BLaER1 (cell line): ENCODE results near the gene TMEM151B.

Experiments used
- H3K27ac ChIP-seq: shearing (Covaris generic); formaldehyde crosslinking; 2 replicates; pipeline ENCODE4 v1.8.1; 2022
- H3K27me3 ChIP-seq: shearing (Covaris generic); formaldehyde crosslinking; 2 replicates; pipeline ENCODE4 v1.8.1; 2022
- H3K36me3 ChIP-seq: shearing (Covaris generic); formaldehyde crosslinking; 2 replicates; pipeline ENCODE4 v1.8.1; 2022
- H3K4me1 ChIP-seq: shearing (Covaris generic); formaldehyde crosslinking; 2 replicates; pipeline ENCODE4 v1.8.1; 2022
- H3K4me2 ChIP-seq: shearing (Covaris generic); formaldehyde crosslinking; 2 replicates; pipeline ENCODE4 v1.8.1; 2022
- H3K4me3 ChIP-seq: shearing (Covaris generic); formaldehyde crosslinking; 2 replicates; pipeline ENCODE4 v1.8.1; 2022
- H3K9ac ChIP-seq: shearing (Covaris generic); formaldehyde crosslinking; 2 replicates; pipeline ENCODE4 v1.8.1; 2022
- H3K9me3 ChIP-seq: shearing (Covaris generic); formaldehyde crosslinking; 2 replicates; pipeline ENCODE4 v1.8.1; 2022
- H4K20me1 ChIP-seq: shearing (Covaris generic); formaldehyde crosslinking; 2 replicates; pipeline ENCODE4 v1.8.1; 2022
- Cebpa-rat ChIP-seq: shearing (Covaris generic); IDR thresholded peaks from 2 replicates; pipeline ENCODE4 v1.8.1; 2022

TMEM151B gene

GRCh38 chr6:44269921-44270525 lies at the start of gene TMEM151B:
Gene TMEM151B, plus strand, starts transcription at chr6:44270450. Its CDS starts 293 bp downstream, at chr6:44270743.
- peak within 1 kb of the TSS; percentile 69 for H3K4me3 ChIP-seq

GRCh38 chr6:44220913-44221290 lies 49.3 kb upstream of the TMEM151B start:
- no peaks in the 10 kb centered on the region for H3K27me3 ChIP-seq
- H3K9me3 ChIP-seq, result no peaks in the 10 kb centered on the region
- H3K27ac ChIP-seq, result no peak overlapping the region
- H3K4me3 ChIP-seq, result no peak overlapping the region
- H3K4me1 ChIP-seq, result peaks cover 79% of the 10 kb centered on the region
- no peaks in the 10 kb centered on the region for H3K36me3 ChIP-seq
- TF ChIP-seq Cebpa-rat, result no peak
- no peak overlapping the region for H3K9ac ChIP-seq
- peaks cover 16% of the 10 kb centered on the region for H4K20me1 ChIP-seq
- 0 out of 2 replicates have a peak overlapping the region, but pooled peaks have one; percentile 54 for H3K4me2 ChIP-seq

More at GRCh38 chr6:44269921-44270525, at the start of gene TMEM151B:
- Histone ChIP-seq H4K20me1 (peaks cover 36% of the 10 kb centered on the region), H3K9ac (no peak within 1 kb of the TSS), H3K4me2 (peak within 1 kb of the TSS; percentile 92), H3K27me3 (peaks cover 55% of the 10 kb centered on the region), H3K27ac (no peak within 1 kb of the TSS), H3K9me3 (no peaks in the 10 kb centered on the region), H3K4me1 (peaks cover 35% of the 10 kb centered on the region), H3K36me3 (no peaks in the 10 kb centered on the region)
- no peak for TF ChIP-seq Cebpa-rat

GRCh38 chr6:44221291-44221960 lies 48.8 kb upstream of the TMEM151B start:
- no peak overlapping the region for H3K9ac ChIP-seq
- no peaks in the 10 kb centered on the region for H3K36me3 ChIP-seq
- peak overlapping the region; percentile 54 for H3K4me2 ChIP-seq
- peaks cover 79% of the 10 kb centered on the region for H3K4me1 ChIP-seq
- H3K27me3 ChIP-seq, result no peaks in the 10 kb centered on the region
- H3K9me3 ChIP-seq, result no peaks in the 10 kb centered on the region
- H3K27ac ChIP-seq, result no peak overlapping the region
- no peak for TF ChIP-seq Cebpa-rat
- H4K20me1 ChIP-seq, result peaks cover 21% of the 10 kb centered on the region
- H3K4me3 ChIP-seq, result no peak overlapping the region

- Histone ChIP-seq H3K36me3 (no peaks in the 10 kb centered on the region), H3K4me2 (peak overlapping the region; percentile 54), H3K9me3 (no peaks in the 10 kb centered on the region), H3K4me3 (no peak overlapping the region), H3K27ac (no peak overlapping the region), H3K9ac (no peak overlapping the region), H3K4me1 (peaks cover 79% of the 10 kb centered on the region), H4K20me1 (peaks cover 27% of the 10 kb centered on the region), H3K27me3 (no peaks in the 10 kb centered on the region)
- TF ChIP-seq Cebpa-rat, result no peak
Observed at GRCh38 chr6:44221961-44222335, 48.3 kb upstream of the TMEM151B start.

- Histone ChIP-seq H4K20me1 (peaks cover 34% of the 10 kb centered on the region), H3K36me3 (0 out of 2 replicates have a peak, but pooled peaks cover 6% of the 10 kb centered on the region), H3K9me3 (no peaks in the 10 kb centered on the region), H3K9ac (peak overlapping the region; percentile 51; the same call in 1 of the 2 replicates), H3K27ac (no peak overlapping the region), H3K4me1 (peaks cover 81% of the 10 kb centered on the region), H3K4me3 (peak overlapping the region; percentile 73), H3K27me3 (no peaks in the 10 kb centered on the region), H3K4me2 (peak overlapping the region; percentile 96)
- no peak for TF ChIP-seq Cebpa-rat
Observed at GRCh38 chr6:44222486-44223318, 47.5 kb upstream of the TMEM151B start.

- peak within 1 kb of the TSS; percentile 33 for H3K27ac ChIP-seq
- H4K20me1 ChIP-seq, result peaks cover 42% of the 10 kb centered on the region
- H3K9me3 ChIP-seq, result no peaks in the 10 kb centered on the region
- H3K36me3 ChIP-seq, result peaks cover 13% of the 10 kb centered on the region
- H3K4me1 ChIP-seq, result peaks cover 75% of the 10 kb centered on the region
- H3K27me3 ChIP-seq, result no peaks in the 10 kb centered on the region
- H3K4me3 ChIP-seq, result peak within 1 kb of the TSS; percentile 73
- no peak for TF ChIP-seq Cebpa-rat
- peak within 1 kb of the TSS; percentile 78 for H3K9ac ChIP-seq
- H3K4me2 ChIP-seq, result peak within 1 kb of the TSS; percentile 96
Observed at GRCh38 chr6:44223319-44224028, 46.8 kb upstream of the TMEM151B start, which contains the start of gene SLC29A1. Gene SLC29A1, plus strand, starts transcription at chr6:44223595. Its CDS starts 3,719 bp downstream, at chr6:44227314.

- peak overlapping the region; percentile 78 for H3K9ac ChIP-seq
- H3K4me1 ChIP-seq, result peaks cover 67% of the 10 kb centered on the region
- no peaks in the 10 kb centered on the region for H3K9me3 ChIP-seq
- peaks cover 45% of the 10 kb centered on the region for H4K20me1 ChIP-seq
- H3K27ac ChIP-seq, result peak overlapping the region; percentile 33
- TF ChIP-seq Cebpa-rat, result no peak
- H3K36me3 ChIP-seq, result peaks cover 21% of the 10 kb centered on the region
- H3K4me3 ChIP-seq, result peak overlapping the region; percentile 73
- H3K4me2 ChIP-seq, result peak overlapping the region; percentile 81
- no peaks in the 10 kb centered on the region for H3K27me3 ChIP-seq
Observed at GRCh38 chr6:44224029-44224964, 46.0 kb upstream of the TMEM151B start.

- peaks cover 45% of the 10 kb centered on the region for H4K20me1 ChIP-seq
- no peaks in the 10 kb centered on the region for H3K27me3 ChIP-seq
- peaks cover 28% of the 10 kb centered on the region for H3K36me3 ChIP-seq
- H3K4me2 ChIP-seq, result peak overlapping the region; percentile 81
- no peaks in the 10 kb centered on the region for H3K9me3 ChIP-seq
- H3K27ac ChIP-seq, result peak overlapping the region; percentile 33; the same call in 1 of the 2 replicates
- peak overlapping the region; percentile 78; the same call in 1 of the 2 replicates for H3K9ac ChIP-seq
- peaks cover 62% of the 10 kb centered on the region for H3K4me1 ChIP-seq
- peak overlapping the region; percentile 73 for H3K4me3 ChIP-seq
- TF ChIP-seq Cebpa-rat, result no peak
Observed at GRCh38 chr6:44224965-44225305, 45.3 kb upstream of the TMEM151B start.
